Right lobe of liver (tissue), 4 donors: ENCODE data around the gene CCDC24.

Source experiments
- POLR2A ChIP-seq: fragments of 450-650 bp; IDR thresholded peaks from one replicate; pipeline ENCODE4 v1.6.1; 2017; ENCODE audit warnings: antibody characterized with exemption, mild to moderate bottlenecking
- TF ChIP-seq, protein P1 (sequence below), 4 donors: fragments of 200-600 bp in 3 of 4; fragments of 450-650 bp in 1 of 4; IDR thresholded peaks; one replicate each; pipeline versions ENCODE4 v1.5.1 to v1.8.0; 2016 to 2022; ENCODE audit warnings: antibody characterized with exemption in 4 of 4, mild to moderate bottlenecking in 2 of 4
- donor health status: DM: no; HTN: no; CAD: no.
- donor health status: DM: no; HTN: no; CAD: no.
- donor health status: DM: no; HTN: yes; CAD: no.

DNA sequence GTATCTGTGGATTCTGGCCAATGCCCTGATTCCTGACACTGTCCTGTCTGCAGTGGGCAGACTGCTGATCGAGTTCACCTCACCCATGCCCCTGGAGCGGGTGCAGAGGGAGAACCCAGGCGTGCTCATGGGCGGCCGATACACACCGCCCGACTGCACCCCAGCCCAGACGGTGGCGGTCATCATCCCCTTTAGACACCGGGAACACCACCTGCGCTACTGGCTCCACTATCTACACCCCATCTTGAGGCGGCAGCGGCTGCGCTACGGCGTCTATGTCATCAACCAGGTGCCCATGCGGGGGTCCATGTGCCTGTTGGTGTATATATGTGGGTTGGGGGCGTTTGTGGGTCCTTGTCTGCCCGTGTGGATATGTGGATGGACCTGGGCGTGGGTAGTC, 9.8 kb upstream of the CCDC24 start:
- TF ChIP-seq, protein P1, sequence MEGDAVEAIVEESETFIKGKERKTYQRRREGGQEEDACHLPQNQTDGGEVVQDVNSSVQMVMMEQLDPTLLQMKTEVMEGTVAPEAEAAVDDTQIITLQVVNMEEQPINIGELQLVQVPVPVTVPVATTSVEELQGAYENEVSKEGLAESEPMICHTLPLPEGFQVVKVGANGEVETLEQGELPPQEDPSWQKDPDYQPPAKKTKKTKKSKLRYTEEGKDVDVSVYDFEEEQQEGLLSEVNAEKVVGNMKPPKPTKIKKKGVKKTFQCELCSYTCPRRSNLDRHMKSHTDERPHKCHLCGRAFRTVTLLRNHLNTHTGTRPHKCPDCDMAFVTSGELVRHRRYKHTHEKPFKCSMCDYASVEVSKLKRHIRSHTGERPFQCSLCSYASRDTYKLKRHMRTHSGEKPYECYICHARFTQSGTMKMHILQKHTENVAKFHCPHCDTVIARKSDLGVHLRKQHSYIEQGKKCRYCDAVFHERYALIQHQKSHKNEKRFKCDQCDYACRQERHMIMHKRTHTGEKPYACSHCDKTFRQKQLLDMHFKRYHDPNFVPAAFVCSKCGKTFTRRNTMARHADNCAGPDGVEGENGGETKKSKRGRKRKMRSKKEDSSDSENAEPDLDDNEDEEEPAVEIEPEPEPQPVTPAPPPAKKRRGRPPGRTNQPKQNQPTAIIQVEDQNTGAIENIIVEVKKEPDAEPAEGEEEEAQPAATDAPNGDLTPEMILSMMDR (IDR thresholded peaks at IDR 0.05): no peak
- no peak for TF ChIP-seq POLR2A
